D721Med (cell line): Measurements from ENCODE around the gene DSCAM.

Source experiments
- DNase-seq: peaks from one replicate; pipeline ENCODE4 v3.0.0; 2011; ENCODE audit warnings: low spot score; ENCODE audit not compliant: insufficient read length
- FAIRE-seq: peaks from 2 replicates; lab custom pipeline; 2011; peaks lifted over from hg19 to GRCh38; lab: Jason Lieb, UNC
- TF ChIP-seq, protein P1 (sequence below): IDR thresholded peaks from 2 replicates; pipeline ENCODE4 v1.5.1; 2012; ENCODE audit warnings: mild to moderate bottlenecking, control low read depth; ENCODE audit not compliant: insufficient read depth; ENCODE audit errors: missing control alignments

Gene DSCAM

DNA sequence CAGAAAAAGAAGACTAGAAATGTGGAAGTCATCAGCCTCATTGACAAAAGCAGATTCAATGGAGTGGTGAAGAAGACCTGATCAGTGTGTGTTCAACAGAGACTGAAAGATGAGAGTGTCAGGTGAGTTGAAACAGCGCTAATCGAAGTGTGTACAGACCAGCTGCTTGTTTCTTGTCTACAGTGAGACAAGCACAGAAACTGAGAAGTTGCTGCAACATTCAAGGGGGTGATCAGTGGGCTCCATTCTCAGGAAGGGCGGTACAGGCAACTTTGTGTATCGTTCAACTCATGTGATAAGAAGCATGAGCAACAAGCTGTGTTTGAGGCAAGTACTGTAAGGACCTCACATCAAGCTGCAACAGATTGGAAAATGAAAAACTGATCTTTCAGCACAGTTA, 19.4 kb downstream of the DSCAM start:
- TF ChIP-seq, protein P1, sequence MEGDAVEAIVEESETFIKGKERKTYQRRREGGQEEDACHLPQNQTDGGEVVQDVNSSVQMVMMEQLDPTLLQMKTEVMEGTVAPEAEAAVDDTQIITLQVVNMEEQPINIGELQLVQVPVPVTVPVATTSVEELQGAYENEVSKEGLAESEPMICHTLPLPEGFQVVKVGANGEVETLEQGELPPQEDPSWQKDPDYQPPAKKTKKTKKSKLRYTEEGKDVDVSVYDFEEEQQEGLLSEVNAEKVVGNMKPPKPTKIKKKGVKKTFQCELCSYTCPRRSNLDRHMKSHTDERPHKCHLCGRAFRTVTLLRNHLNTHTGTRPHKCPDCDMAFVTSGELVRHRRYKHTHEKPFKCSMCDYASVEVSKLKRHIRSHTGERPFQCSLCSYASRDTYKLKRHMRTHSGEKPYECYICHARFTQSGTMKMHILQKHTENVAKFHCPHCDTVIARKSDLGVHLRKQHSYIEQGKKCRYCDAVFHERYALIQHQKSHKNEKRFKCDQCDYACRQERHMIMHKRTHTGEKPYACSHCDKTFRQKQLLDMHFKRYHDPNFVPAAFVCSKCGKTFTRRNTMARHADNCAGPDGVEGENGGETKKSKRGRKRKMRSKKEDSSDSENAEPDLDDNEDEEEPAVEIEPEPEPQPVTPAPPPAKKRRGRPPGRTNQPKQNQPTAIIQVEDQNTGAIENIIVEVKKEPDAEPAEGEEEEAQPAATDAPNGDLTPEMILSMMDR = no peak
- DNase-seq (no peak), FAIRE-seq (no peak)

DNA sequence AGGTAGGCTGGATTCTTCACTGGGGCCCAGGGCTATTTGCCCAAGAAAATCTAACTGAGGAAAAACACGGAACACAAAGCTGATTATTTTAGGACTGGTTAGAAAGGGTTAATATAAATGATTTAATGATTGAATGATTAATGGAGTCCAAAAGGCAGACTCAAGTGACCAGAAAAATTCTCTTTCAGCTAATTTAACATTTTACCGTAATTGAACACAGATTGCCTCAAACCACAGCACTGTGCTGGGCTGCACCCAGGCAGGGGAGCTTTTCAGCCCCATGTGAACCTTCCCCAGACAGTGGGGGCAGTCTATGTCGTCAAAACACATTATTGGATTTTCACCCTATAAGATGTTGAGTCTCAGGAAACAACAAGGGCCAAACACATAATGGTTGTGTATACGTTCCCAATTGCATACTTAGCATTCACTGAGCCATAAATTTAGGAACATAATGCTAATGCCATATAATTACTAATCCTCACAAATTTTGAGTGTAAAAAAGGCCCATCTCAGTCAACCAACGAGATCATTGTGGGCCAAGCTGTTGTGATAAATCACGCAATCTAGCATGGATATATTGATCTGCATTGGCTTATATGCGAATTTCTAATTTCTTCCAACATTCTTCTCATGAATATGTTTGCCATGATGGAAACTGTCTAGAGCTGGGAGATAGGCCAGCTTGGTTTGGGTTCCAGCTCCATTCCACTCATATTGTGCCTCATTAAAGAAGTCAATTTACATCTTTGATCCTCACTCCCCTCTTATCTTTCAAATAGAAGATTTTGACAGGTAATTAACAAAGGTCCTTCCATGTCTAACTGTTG, 27.7 kb downstream of the DSCAM start:
- FAIRE-seq (no peak), DNase-seq (no peak)
- TF ChIP-seq, protein P1 = no peak

DNA sequence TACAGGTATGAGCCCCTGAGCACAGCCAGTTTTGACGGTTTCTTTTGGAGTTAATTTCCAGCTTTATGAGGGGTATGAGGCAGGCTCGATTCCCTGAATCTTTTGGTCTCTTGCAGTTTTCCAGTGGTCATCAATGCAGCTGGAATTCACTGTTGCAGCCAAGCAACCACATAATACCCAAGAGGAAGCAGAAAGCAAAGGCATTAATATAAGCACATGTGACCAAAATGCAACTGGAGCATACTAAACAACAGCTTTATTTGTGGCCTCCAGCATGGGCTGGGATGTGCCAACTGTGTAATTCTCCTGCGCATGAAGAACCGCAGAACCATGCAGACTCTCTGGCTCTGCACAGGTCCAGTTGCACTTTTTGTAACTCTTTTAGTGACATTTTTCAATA, 33.0 kb downstream of the DSCAM start:
- TF ChIP-seq, protein P1 = no peak
- no peak for FAIRE-seq
- DNase-seq = no peak

DNA sequence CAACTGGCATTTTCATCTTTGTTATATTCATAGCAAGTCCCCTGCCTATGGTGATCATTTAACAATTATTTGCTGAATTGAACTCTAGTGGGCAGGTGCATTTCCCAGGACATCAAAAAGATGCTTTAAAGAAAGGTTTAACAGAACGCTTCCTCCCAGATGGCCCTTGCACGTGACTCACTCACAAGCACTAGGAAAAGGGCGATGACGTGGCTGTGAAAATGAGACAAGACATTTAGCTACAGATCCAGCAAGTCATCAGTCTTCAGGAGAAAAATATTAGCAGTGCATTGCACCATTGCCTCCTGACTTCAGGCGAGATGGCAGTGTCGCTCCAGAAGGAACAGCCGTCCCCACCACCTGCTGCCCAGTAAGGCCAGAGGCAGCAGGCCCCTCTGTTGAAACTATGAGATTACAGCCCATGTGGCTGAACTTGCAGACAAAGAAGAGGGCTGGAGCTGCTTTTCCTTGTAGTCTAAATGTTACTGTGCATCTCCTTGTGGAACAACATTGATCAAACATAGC, 37.2 kb downstream of the DSCAM start:
- FAIRE-seq (no peak), DNase-seq (no peak)
- TF ChIP-seq, protein P1 = no peak

DNA sequence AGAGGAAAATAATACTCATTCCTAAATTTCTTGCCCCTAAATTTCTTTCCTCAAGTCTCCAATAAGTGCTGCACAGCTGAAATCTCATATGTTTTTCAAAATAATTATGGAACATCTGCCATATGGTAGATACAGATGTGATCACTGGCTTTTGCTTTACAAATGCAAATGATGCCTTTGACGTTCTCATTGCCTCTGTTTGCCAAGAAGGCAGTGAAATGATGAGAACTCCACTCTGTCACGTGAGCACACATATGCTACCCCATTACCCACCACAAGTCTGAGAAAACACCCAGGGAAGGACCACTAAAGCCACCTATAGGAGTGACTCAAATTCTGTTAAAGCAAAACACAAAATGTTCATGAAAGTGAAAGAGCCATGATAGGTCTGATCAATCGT, 43.9 kb downstream of the DSCAM start:
- DNase-seq (no peak), FAIRE-seq (no peak)
- TF ChIP-seq, protein P1 = no peak

DNA sequence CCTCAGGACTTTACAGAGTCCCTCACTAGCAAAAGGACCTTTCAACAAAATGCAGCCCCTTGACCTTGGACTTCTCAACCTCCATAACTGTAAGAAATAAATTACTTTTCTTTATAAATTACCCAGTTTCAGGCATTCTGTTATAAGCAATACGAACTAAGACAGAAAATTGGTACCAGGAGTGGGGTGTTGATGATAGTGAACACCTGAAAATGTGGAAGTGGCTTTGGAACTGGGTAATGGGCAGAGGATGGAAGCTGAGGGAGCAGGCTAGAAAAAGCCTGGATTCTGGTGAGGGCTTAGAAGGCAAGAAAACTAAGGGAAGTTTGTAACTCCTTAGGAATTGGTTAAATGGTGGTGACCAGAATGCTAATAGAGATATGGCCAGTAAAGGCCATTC, 46.8 kb downstream of the DSCAM start:
- TF ChIP-seq, protein P1 = no peak
- DNase-seq = no peak
- no peak for FAIRE-seq

DNA sequence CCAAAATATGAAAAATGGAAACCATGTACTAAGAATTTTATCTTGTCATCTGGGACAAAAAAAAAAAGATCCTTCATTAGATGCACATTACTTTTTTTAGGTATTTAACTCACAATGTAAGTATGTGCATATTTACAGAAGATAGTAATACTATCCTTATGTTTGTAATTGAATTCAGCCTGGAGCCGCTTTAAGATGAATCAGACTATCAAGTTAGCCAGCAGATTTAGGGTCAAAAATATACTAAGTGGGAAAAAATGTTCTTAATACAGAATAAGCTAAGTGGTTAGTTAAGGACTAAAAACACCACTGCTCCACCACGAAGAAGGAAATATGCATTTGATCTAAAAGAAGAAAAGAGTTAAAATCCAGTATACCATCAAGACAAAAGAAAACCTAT, 49.1 kb downstream of the DSCAM start:
- DNase-seq (no peak), FAIRE-seq (no peak)
- TF ChIP-seq, protein P1 = no peak
